Measurements from ENCODE around the gene PTPRE.
A peak's percentile ranks its signal among the peaks of the same experiment; 100 is the strongest.

PTPRE gene

GRCh38 chr10:127953876-127954275 is 47.0 kb downstream of the PTPRE start:
- ATAC-seq: no peak

- no peak for ATAC-seq
Measured at GRCh38 chr10:127959428-127959827, 52.5 kb downstream of the PTPRE start.

GRCh38 chr10:127961071-127961470 is 54.2 kb downstream of the PTPRE start:
- ATAC-seq: no peak

GRCh38 chr10:127962205-127962604 is 55.3 kb downstream of the PTPRE start:
- no peak for ATAC-seq

DNA sequence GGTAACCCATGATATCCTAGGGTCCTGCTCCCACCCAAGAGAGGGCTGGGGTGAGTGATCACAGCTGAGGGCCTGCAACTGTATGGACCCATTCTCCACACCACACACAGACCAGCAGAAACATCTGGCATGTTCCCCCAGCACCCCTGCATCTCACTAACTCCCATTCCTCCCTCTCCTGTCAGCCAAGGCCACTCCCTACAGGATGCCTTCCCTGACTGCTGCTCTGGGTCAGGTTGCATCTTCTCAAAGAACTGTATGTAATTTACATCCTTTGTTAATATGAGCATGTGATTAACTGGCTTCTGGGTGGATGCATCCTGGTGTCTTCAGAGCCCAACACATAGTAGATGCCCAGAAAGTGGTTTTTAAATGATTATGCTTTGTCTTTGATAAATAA is 56.2 kb downstream of the PTPRE start:
- ATAC-seq: no peak

DNA sequence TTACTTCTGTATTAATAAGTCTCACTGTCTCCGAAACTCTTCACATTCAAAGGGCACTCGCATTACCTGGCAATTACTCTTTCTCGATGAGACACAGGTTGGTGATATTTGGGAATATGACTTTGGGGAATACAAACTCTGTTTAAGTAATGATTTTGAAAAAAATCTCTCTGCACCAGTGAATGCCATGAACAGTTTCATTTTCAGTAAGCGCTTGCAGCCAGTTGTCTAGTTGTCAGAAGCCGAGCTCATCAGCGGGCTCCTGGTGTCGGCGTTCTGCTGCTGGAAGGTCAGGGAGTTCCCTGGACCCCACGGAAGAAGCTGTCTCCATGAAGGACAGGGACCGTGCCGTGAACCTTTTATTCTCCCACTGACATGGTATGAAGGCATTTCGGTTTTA is 57.7 kb downstream of the PTPRE start:
- ATAC-seq: no peak

GRCh38 chr10:127966875-127967274 is 60.0 kb downstream of the PTPRE start:
- ATAC-seq: no peak

DNA sequence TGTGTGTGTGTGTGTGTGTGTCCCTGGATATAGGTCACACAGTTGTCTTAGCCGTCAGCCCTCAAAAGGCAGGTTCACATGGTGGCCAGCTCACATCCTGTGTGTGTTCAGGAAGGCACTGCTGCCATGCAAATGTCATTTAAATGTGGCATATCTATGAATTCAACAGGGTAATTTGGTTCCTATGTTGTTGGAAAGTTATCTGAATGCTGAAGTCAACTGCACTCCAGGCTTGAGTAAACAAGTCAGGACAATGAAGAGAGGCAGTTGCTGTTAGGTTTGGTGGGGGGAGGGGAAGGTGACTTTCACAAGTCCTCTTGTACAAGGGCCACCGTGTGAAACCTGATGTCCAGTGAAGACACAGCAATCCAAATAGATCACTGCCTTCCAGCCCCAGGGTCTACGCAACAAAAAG is 61.1 kb downstream of the PTPRE start:
- no peak for ATAC-seq

- no peak for ATAC-seq
Measured at GRCh38 chr10:127968659-127969058, 61.8 kb downstream of the PTPRE start.

DNA sequence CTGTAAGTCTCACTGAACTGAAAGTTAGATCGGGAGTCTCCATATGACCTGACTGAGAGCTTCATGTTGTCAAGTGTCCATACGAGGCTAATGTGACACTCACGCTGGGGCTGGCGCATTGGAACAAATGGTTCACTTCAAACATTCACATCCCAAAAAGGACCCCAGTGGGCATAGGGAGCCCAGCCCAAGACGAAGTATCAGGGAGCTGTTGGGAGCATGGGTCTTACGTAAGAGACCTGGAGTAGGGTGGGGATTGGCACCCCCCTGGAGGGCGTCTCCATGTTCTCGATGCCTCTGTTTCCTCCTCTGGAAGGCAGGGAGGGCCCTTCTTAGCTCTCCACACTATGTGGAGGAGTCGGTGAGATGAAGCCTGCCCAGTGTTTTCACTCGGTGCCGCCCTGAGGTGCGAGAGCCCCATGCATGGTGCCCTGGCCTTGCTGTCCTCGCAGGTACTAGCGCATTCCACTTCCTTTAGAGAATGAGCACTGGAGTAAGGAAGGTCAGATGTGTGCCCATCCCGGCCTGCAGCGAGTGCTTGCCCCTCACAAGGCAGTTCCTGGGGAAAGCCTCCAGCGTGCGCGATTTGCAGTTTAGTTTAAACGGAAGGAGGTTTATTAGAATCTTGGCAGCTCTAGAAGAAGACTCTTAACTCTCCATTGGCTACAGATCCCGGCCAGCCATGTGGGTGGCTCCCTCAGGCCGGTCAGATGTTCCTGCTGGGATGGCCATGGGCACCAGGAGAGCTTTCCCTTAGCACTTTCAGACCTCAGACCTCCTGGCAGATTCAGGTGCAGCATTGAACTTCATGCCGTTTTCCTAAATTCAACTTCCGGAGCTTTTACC is 64.4 kb downstream of the PTPRE start:
- ATAC-seq: no peak

DNA sequence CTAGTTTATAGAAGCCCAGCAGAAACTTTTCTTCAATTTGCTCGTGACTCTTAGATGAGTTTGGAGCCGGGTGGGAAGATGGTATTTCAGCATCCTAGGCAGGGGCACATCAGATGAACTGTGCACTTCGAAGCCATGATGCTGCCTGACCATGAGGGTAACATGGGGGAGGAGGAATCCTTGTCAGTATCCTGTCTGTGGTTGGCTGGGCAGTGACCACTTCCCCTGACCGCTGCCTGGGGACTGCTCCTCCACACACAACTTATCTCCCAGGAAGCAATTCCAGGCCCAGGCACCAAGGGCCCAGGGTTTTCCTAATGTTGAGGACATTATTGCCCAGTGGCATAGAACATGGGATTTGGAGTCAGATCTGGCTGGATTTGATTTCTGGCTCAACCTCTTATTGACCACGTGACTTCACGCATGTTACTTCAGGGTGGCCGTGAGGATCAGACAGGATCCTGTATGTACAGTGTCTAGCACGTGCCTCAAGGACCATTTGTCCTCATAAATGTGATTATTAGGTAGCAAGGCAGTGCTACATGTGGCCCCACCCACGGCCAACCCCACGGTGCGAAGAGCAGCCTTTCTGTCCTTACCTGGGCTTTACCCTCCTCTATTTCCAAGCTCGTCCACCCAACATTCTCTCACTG is 65.2 kb downstream of the PTPRE start:
- ATAC-seq: no peak

DNA sequence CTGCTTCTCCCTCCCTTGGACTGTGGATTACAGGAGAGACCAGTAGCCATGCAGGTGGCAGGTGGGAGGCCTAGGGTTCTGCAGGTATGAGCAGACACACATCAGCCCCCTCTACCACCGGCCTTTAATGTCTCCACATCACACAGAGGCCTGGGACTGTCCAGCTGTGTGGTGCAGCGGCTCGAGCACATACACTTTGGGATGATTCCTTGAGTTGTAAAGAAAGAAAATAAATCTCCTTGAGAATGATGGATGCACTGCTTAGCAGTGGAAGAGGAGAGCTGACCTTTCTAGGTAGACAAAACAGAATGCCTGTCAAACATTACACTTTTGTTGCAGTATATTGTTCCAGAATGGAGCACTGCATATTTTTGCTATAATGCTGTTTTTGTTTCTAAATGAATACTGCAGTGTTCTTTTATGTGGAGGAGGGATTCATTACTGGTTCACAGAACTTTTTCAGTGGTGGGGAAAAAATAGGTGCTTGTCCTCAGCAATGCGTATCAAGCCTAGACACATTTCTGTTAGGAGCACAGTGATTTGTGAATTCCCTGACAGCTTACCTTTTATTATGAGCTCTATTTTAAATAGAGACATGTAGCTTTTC is 66.0 kb downstream of the PTPRE start:
- ATAC-seq: no peak

- no peak for ATAC-seq
Measured at GRCh38 chr10:127973791-127974311, 66.9 kb downstream of the PTPRE start.

- no peak for ATAC-seq
Measured at GRCh38 chr10:127974911-127975310, 68.0 kb downstream of the PTPRE start.

- no peak for ATAC-seq
Measured at GRCh38 chr10:127976286-127976685, 69.4 kb downstream of the PTPRE start.

GRCh38 chr10:127976701-127977356 is 69.9 kb downstream of the PTPRE start:
- ATAC-seq: no peak

DNA sequence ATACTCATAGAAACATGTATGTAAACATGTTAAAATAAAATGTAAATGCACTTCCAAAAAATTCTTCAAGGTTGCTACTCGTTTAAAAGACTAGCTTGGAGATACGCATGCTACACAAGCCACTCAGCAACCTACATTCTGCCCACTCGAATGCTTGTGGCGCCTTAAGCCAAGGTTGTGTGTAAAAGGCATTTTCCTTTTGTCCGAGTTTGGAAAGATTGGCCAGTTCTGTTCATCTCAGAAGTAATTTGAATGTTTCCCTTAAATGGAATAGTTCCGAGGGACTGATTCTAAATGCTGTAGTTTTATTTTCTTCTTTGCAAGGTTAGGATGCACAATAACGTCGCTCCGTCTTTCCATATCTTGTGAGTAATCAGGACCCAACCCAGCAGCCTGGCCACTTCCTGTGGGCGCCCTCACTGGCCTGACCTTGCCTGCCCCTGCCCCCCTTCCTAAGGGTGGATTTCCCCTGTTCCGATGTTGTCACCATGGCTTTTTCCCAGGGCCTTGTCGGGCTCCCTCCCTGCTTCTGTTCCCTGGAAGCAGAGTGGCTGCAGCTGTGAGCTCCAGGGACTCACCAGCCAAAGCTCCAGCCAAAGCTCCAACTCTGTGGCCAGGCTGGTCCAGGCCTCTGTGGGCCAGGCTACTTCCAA is 70.6 kb downstream of the PTPRE start:
- peak in 1 of 2 donors; percentile 33 for ATAC-seq

GRCh38 chr10:127978481-127978880 is 71.6 kb downstream of the PTPRE start:
- ATAC-seq: no peak

DNA sequence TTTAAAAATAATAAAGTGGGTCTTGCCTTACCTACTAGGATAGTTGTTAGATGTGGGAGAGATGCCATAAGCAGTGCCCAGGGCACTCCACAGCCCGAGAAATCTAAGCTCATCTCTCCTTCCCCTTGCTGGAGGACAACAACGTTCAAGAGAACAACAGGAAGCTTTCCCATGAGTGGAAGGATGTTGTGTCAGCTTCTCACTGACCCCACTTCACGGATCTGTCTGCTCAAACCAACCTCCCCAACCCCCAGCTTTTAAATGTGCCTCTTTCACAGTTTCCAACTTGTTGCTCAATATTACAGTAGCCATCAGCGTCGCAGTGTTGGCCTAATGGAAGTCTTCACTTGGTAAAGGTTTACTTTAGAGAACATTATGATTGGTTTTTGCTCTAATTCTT is 72.1 kb downstream of the PTPRE start:
- no peak for ATAC-seq

GRCh38 chr10:127979566-127979965 is 72.7 kb downstream of the PTPRE start:
- ATAC-seq: no peak

DNA sequence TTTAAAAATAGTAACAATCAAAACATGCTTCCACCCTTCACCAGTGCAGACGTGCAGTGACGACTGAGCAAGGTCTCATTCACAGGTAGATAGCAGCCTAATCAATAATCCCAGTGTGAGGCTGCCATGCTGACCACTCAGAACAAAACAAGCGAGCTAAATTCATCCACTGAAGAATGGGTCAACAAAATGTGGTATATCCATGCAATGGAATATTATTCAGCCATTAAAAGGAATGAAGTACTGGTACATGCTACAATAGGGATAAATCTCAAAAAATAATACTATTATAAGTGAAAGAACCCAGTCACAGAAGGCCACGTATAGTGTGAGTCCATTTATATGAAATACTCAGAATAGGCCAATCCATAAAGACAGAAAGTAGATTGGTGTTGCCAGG is 74.0 kb downstream of the PTPRE start:
- ATAC-seq: no peak

- ATAC-seq: no peak
Measured at GRCh38 chr10:127982601-127983000, 75.7 kb downstream of the PTPRE start.
